Hepatocyte (in vitro differentiated cells): ENCODE measurements around the gene FGGY.
"Not testable (repeated sequence)": the region's sequence is repeated elsewhere in the genome, so short reads cannot be mapped to it uniquely, and the experiment has no call there.

Experiments used
- EZH2 ChIP-seq: fragments of 200-600 bp; sonication (generic); IDR thresholded peaks from 2 replicates; pipeline ENCODE4 v1.6.1; 2016; ENCODE audit warnings: antibody characterized with exemption, mild to moderate bottlenecking, borderline replicate concordance
- EZH2phosphoT487 ChIP-seq: fragments of 200-600 bp; sonication (generic); IDR thresholded peaks from one replicate; pipeline ENCODE4 v1.6.1; 2018; ENCODE audit warnings: antibody characterized with exemption, mild to moderate bottlenecking, low read depth, moderate library complexity; ENCODE audit not compliant: unreplicated experiment, severe bottlenecking
- TF ChIP-seq, protein P1 (sequence below): fragments of 200-600 bp; sonication (generic); IDR thresholded peaks from 2 replicates; pipeline ENCODE4 v1.5.1; 2016; ENCODE audit warnings: antibody characterized with exemption, mild to moderate bottlenecking; ENCODE audit not compliant: poor library complexity

DNA sequence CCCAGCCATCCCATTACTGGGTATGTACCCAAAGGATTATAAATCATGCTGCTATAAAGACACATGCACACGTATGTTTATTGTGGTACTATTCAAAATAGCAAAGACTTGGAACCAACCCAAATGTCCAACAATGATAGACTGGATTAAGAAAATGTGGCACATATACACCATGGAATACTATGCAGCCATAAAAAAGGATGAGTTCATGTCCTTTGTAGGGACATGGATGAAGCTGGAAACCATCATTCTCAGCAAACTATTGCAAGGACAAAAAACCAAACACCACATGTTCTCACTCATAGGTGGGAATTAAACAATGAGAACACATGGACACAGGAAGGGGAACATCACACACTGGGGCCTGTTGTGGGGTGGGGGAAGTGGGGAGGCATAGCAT is 40.5 kb upstream of the FGGY start:
- TF ChIP-seq, protein P1, sequence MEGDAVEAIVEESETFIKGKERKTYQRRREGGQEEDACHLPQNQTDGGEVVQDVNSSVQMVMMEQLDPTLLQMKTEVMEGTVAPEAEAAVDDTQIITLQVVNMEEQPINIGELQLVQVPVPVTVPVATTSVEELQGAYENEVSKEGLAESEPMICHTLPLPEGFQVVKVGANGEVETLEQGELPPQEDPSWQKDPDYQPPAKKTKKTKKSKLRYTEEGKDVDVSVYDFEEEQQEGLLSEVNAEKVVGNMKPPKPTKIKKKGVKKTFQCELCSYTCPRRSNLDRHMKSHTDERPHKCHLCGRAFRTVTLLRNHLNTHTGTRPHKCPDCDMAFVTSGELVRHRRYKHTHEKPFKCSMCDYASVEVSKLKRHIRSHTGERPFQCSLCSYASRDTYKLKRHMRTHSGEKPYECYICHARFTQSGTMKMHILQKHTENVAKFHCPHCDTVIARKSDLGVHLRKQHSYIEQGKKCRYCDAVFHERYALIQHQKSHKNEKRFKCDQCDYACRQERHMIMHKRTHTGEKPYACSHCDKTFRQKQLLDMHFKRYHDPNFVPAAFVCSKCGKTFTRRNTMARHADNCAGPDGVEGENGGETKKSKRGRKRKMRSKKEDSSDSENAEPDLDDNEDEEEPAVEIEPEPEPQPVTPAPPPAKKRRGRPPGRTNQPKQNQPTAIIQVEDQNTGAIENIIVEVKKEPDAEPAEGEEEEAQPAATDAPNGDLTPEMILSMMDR, result not testable (repeated sequence)
- TF ChIP-seq EZH2phosphoT487, EZH2: not testable (repeated sequence)
